Muscle layer of colon (tissue), 2 donors: ENCODE data around the gene TOP3B.
A peak's percentile ranks its signal among the peaks of the same experiment; 100 is the strongest.

Experiments
- H3K27ac ChIP-seq: one replicate; pipeline ENCODE4 v1.7.0; 2013; ENCODE audit warnings: low read depth, mild to moderate bottlenecking, low read length, moderate library complexity
- H3K27me3 ChIP-seq, 2 donors: one replicate each; pipeline ENCODE4 v1.7.0; 2013; ENCODE audit warnings: low read length in 2 of 2, mild to moderate bottlenecking in 2 of 2; ENCODE audit not compliant: insufficient read depth in 2 of 2, control insufficient read depth in 1 of 2
- H3K36me3 ChIP-seq: one replicate; pipeline ENCODE4 v1.7.0; 2013; ENCODE audit warnings: mild to moderate bottlenecking, low read length; ENCODE audit not compliant: insufficient read depth
- H3K4me1 ChIP-seq: one replicate; pipeline ENCODE4 v1.7.0; 2013; ENCODE audit warnings: mild to moderate bottlenecking, low read length; ENCODE audit not compliant: insufficient read depth
- H3K4me3 ChIP-seq, 2 donors: one replicate each; pipeline ENCODE4 v1.7.0; 2013; ENCODE audit warnings: low read length in 2 of 2, low read depth in 1 of 2, mild to moderate bottlenecking in 1 of 2, moderate library complexity in 1 of 2
- H3K9ac ChIP-seq: one replicate; pipeline ENCODE4 v1.7.0; 2013; ENCODE audit warnings: low read length
- H3K9me3 ChIP-seq: one replicate; pipeline ENCODE4 v1.7.0; 2013; ENCODE audit warnings: mild to moderate bottlenecking, low read length
- donor health status: abdominal sarcoma.
- donor health status: Adenocarcinoma of cecum.

TOP3B gene

GRCh38 chr22:21938071-21938822 is 44.3 kb downstream of the TOP3B start:
- peaks cover 12% of the 10 kb centered on the region for H3K36me3 ChIP-seq
- H3K9ac ChIP-seq, result peak overlapping the region; percentile 42
- H3K4me3 ChIP-seq, result peak overlapping the region; percentile 59 to 84
- no peaks in the 10 kb centered on the region for H3K9me3 ChIP-seq
- H3K27me3 ChIP-seq, result no peaks in the 10 kb centered on the region
- peaks cover 59% of the 10 kb centered on the region for H3K4me1 ChIP-seq
- peak overlapping the region; percentile 86 for H3K27ac ChIP-seq

GRCh38 chr22:21937821-21938070 is 44.8 kb downstream of the TOP3B start:
- H3K9me3 ChIP-seq, result no peaks in the 10 kb centered on the region
- H3K4me3 ChIP-seq, result peak overlapping the region in 1 of 2 donors; percentile 84
- H3K4me1 ChIP-seq, result peaks cover 54% of the 10 kb centered on the region
- peak overlapping the region; percentile 42 for H3K9ac ChIP-seq
- H3K27ac ChIP-seq, result peak overlapping the region; percentile 86
- no peaks in the 10 kb centered on the region for H3K27me3 ChIP-seq
- peaks cover 17% of the 10 kb centered on the region for H3K36me3 ChIP-seq

GRCh38 chr22:21937041-21937820 is 45.4 kb downstream of the TOP3B start:
- H3K27ac ChIP-seq, result peak overlapping the region; percentile 86
- H3K4me3 ChIP-seq, result peak overlapping the region in 1 of 2 donors; percentile 84
- peaks cover 22% of the 10 kb centered on the region for H3K36me3 ChIP-seq
- H3K9ac ChIP-seq, result peak overlapping the region; percentile 42
- no peaks in the 10 kb centered on the region for H3K27me3 ChIP-seq
- H3K4me1 ChIP-seq, result peaks cover 49% of the 10 kb centered on the region
- H3K9me3 ChIP-seq, result no peaks in the 10 kb centered on the region

DNA sequence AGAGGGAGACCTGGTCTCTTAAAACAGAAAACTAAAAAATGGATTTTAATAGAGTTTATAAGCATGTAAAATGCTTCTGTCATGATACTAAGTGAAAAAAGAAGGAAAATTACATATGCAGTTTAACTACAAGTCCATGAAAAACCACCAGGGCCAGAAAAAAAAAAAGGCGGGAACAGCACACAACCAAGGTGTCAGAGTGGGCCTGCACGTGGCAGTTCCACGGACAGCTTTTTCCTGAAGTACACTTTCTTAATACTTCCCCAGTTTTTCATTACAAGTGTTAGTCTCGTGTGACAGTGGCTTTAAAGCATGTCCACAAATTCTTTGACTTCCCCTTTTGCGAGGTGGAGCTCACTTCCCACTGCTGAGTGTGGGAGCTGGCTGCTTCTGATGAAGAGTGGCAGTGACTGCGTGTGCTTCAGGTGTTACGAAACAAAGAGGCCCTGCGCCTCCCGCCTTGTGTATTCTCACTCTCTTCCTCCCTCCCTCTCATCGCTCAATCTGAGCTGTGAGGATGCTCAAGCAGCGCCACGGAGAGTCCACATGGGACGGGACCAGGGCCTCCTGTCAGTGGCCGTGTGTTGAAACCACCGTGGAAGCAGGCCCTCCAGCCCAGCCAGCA is 46.3 kb downstream of the TOP3B start:
- no peak overlapping the region for H3K4me3 ChIP-seq
- no peak overlapping the region for H3K9ac ChIP-seq
- no peaks in the 10 kb centered on the region for H3K27me3 ChIP-seq
- H3K27ac ChIP-seq, result peak overlapping the region; percentile 86
- H3K9me3 ChIP-seq, result no peaks in the 10 kb centered on the region
- peaks cover 25% of the 10 kb centered on the region for H3K36me3 ChIP-seq
- H3K4me1 ChIP-seq, result peaks cover 39% of the 10 kb centered on the region

GRCh38 chr22:21933910-21934309 is 48.7 kb downstream of the TOP3B start:
- Histone ChIP-seq H3K27ac (no peak overlapping the region), H3K27me3 (no peaks in the 10 kb centered on the region), H3K4me1 (peaks cover 20% of the 10 kb centered on the region), H3K9ac (no peak overlapping the region), H3K9me3 (no peaks in the 10 kb centered on the region), H3K4me3 (no peak overlapping the region), H3K36me3 (peaks cover 48% of the 10 kb centered on the region)

DNA sequence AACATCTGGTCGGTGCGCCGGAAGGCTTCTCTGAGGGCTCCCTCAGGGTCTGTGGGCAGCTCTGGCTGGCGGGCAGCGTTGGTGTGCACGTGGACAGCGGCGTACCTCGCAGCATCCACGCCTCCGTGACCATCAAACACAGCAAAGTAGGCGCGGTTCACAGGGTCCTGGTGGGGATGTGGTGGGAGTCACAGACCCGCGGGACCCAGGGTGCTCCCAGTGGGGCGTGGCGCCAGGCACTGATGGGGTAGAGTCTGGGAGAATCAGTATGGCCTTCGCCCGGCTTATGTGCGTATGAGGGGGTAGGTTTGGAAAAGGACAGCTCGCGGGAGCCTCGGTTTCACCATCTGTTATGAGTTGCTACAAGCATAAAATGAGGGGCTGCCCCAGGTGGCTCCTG is 49.2 kb downstream of the TOP3B start:
- no peak overlapping the region for H3K4me3 ChIP-seq
- peaks cover 18% of the 10 kb centered on the region for H3K4me1 ChIP-seq
- H3K27ac ChIP-seq, result no peak overlapping the region
- H3K36me3 ChIP-seq, result peaks cover 52% of the 10 kb centered on the region
- H3K9ac ChIP-seq, result no peak overlapping the region
- no peaks in the 10 kb centered on the region for H3K9me3 ChIP-seq
- no peaks in the 10 kb centered on the region for H3K27me3 ChIP-seq

DNA sequence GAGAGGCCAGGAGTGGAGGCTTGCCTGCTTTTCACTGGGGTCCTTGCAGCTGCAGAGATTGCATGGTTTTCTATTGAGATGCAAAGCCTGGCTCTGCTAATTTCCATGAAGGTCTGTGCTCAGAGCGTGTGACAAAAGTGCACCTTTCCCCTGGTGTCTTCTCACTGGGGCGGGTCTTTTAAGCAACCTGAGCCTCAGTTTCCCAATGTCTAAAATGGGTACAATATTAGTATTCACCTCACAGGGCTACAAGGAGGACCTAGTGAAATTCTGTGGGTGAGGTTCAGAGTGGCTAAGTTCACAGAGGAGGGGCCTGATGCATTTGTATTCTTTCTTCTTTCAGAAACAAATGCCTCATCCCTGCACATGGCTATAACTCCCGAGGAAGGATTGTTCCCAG is 50.2 kb downstream of the TOP3B start:
- peaks cover 12% of the 10 kb centered on the region for H3K4me1 ChIP-seq
- no peaks in the 10 kb centered on the region for H3K27me3 ChIP-seq
- no peak overlapping the region for H3K4me3 ChIP-seq
- no peak overlapping the region for H3K9ac ChIP-seq
- no peak overlapping the region for H3K27ac ChIP-seq
- H3K36me3 ChIP-seq, result peaks cover 52% of the 10 kb centered on the region
- H3K9me3 ChIP-seq, result no peaks in the 10 kb centered on the region

GRCh38 chr22:21931056-21931455 is 51.5 kb downstream of the TOP3B start:
- Histone ChIP-seq H3K9me3 (no peaks in the 10 kb centered on the region), H3K4me1 (no peaks in the 10 kb centered on the region), H3K27ac (no peak overlapping the region), H3K4me3 (no peak overlapping the region), H3K27me3 (no peaks in the 10 kb centered on the region), H3K36me3 (peaks cover 52% of the 10 kb centered on the region), H3K9ac (no peak overlapping the region)

DNA sequence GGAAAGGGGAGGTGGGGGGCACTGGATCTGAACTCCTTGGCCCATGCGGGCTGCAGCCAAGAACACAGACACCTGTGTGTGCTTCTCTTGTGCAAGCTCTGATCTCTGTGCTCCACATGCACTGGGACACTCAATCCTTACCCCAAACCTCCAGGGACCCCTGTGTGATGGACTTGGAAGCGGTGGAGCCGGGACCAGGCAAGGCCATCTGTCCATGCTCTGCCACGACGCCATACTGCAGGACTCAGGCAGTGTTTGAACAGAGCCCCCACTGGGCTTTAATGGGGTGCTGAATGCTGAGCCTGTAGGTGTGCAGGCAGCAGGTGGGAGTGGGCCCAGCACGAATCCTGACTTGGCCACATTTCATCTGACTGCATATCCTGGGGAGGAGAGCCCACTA is 53.3 kb downstream of the TOP3B start:
- Histone ChIP-seq H3K9ac (no peak overlapping the region), H3K27me3 (no peaks in the 10 kb centered on the region), H3K36me3 (peaks cover 47% of the 10 kb centered on the region), H3K4me3 (no peak overlapping the region), H3K27ac (no peak overlapping the region), H3K4me1 (no peaks in the 10 kb centered on the region), H3K9me3 (no peaks in the 10 kb centered on the region)

- H3K4me1 ChIP-seq, result no peaks in the 10 kb centered on the region
- H3K4me3 ChIP-seq, result no peak overlapping the region
- H3K27me3 ChIP-seq, result no peaks in the 10 kb centered on the region
- H3K9me3 ChIP-seq, result no peaks in the 10 kb centered on the region
- no peak overlapping the region for H3K27ac ChIP-seq
- no peak overlapping the region for H3K9ac ChIP-seq
- H3K36me3 ChIP-seq, result peaks cover 39% of the 10 kb centered on the region
Observed at GRCh38 chr22:21928048-21928447, 54.5 kb downstream of the TOP3B start.

DNA sequence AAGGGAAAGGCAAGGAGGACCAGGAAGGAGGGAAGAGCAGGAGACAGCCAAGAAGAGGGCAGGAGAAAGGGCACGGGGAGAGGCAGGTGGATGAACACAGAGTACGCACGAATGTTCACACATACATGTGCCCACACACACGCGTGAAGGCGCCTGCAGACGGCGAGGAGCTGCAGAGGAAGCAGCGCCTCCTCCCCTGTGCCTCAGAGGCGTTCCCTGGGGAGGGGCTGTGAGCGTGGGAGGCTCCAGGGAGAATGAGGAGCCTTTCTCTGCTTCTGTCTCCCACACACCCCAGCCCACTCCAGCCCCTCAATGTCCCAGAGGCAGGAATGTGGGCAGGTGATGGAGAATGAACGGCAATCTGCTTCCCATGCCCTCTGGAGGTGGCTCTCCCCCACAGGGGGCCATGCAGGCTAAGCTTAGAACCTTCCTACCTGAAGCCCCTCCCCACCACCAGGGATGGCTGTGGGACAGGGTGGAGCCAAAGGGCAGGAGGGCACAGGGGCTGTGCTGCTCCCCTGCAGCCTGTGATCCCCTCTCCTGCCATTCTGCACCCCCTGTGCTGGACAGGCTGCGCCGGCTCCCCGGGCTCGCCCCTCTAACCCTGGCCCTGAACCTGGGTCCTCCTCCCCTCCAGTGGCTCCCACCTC is 55.3 kb downstream of the TOP3B start:
- Histone ChIP-seq H3K4me1 (no peaks in the 10 kb centered on the region), H3K4me3 (no peak overlapping the region), H3K27me3 (no peaks in the 10 kb centered on the region), H3K36me3 (peaks cover 31% of the 10 kb centered on the region), H3K9ac (no peak overlapping the region), H3K27ac (no peak overlapping the region), H3K9me3 (no peaks in the 10 kb centered on the region)
